Keratinocyte (primary cell): Measurements from ENCODE around the gene GRIA4. TPM values are rescaled to one million over a fixed set of nuclear protein-coding genes. Genes with fewer than 3 reads are reported as not detected.

Experiments used
- DNase-seq: peaks from one replicate; pipeline ENCODE4 v3.0.0-alpha.2; 2011; ENCODE audit warnings: low read depth, missing footprints, low spot score
- FAIRE-seq: peaks from 2 replicates; lab custom pipeline; 2011; peaks lifted over from hg19 to GRCh38; lab: Jason Lieb, UNC
- H2AFZ ChIP-seq: 2 replicates; pipeline ENCODE4 v1.6.0; 2012; ENCODE audit warnings: low read length, control low read depth, inconsistent platforms; ENCODE audit not compliant: control insufficient read depth
- H3K27ac ChIP-seq: 2 replicates; pipeline ENCODE4 v1.5.1; 2011; ENCODE audit warnings: low read length; ENCODE audit not compliant: control insufficient read depth, insufficient read depth
- H3K27me3 ChIP-seq: 3 replicates; pipeline ENCODE4 v1.6.0; 2011; ENCODE audit warnings: low read length; ENCODE audit not compliant: control insufficient read depth, insufficient read depth; ENCODE audit errors: extremely low read depth
- H3K36me3 ChIP-seq, 2 experiments: 2 replicates in 1 of 2; 3 replicates in 1 of 2; pipeline ENCODE4 v1.5.1; 2011; ENCODE audit warnings: low read length in 2 of 2, mild to moderate bottlenecking in 1 of 2; ENCODE audit not compliant: control insufficient read depth in 2 of 2, insufficient read depth in 2 of 2; ENCODE audit errors: extremely low read depth in 1 of 2
- H3K4me1 ChIP-seq: 3 replicates; pipeline ENCODE4 v1.5.1; 2011; ENCODE audit warnings: low read length; ENCODE audit not compliant: control insufficient read depth, insufficient read depth; ENCODE audit errors: extremely low read depth
- H3K4me2 ChIP-seq: 3 replicates; pipeline ENCODE4 v1.6.0; 2011; ENCODE audit warnings: low read depth, low read length; ENCODE audit not compliant: control insufficient read depth, insufficient read depth; ENCODE audit errors: extremely low read depth
- H3K4me3 ChIP-seq, 3 experiments: fragments of 200-600 bp in 1 of 3; sonication (generic) in 1 of 3; 2 replicates in 2 of 3; 3 replicates in 1 of 3; pipeline ENCODE4 v1.5.1; 2011 to 2016; ENCODE audit warnings: low read length in 3 of 3, mild to moderate bottlenecking in 3 of 3, control low read depth in 2 of 3, inconsistent platforms in 1 of 3, low read depth in 1 of 3, mixed read lengths in 1 of 3, mixed run types in 1 of 3, moderate library complexity in 1 of 3; ENCODE audit not compliant: control insufficient read depth in 2 of 3, insufficient read depth in 2 of 3; ENCODE audit errors: extremely low read depth in 1 of 3
- H3K79me2 ChIP-seq: 2 replicates; pipeline ENCODE4 v1.6.0; 2012; ENCODE audit warnings: low read length; ENCODE audit not compliant: control insufficient read depth, insufficient read depth
- H3K9ac ChIP-seq: 3 replicates; pipeline ENCODE4 v1.6.0; 2011; ENCODE audit warnings: low read length; ENCODE audit not compliant: control insufficient read depth, insufficient read depth; ENCODE audit errors: extremely low read depth
- H3K9me1 ChIP-seq: 3 replicates; pipeline ENCODE4 v1.6.0; 2011; ENCODE audit warnings: low read length; ENCODE audit not compliant: control insufficient read depth, insufficient read depth; ENCODE audit errors: extremely low read depth
- H3K9me3 ChIP-seq: 2 replicates; pipeline ENCODE4 v1.5.1; 2012; ENCODE audit warnings: low read depth, low read length; ENCODE audit not compliant: control insufficient read depth
- H4K20me1 ChIP-seq: 3 replicates; pipeline ENCODE4 v1.6.0; 2011; ENCODE audit warnings: low read length; ENCODE audit not compliant: control insufficient read depth, insufficient read depth; ENCODE audit errors: extremely low read depth
- EZH2 ChIP-seq: IDR thresholded peaks from one replicate; pipeline ENCODE4 v1.6.1; 2012; ENCODE audit warnings: inconsistent platforms, mild to moderate bottlenecking, low read length, moderate library complexity
- dilution Hi-C: fragments of 300-500 bp; cut with MboI; formaldehyde crosslinking; loops from one replicate; pipeline ENCODE4 v1.7.0; 2020; ENCODE audit warnings: low sequenced_read_pairs; ENCODE audit not compliant: extremely low pct_ligation_motif_present
- polyA plus RNA-seq, 5 experiments: library from polyadenylated mRNA; depleted of rRNA in 3 of 5; stranded (reverse) in 3 of 5; stranded (forward) in 1 of 5; unstranded in 1 of 5; fragments of >200 nt; gene quantifications; 1 replicate in 1 of 5; 2 replicates in 3 of 5; 3 replicates in 1 of 5; pipeline versions ENCODE4 v1.2.1 to v1.2.3, GENCODE V29; 2011 to 2012; ENCODE audit warnings: missing spikeins in 2 of 5, low read depth in 1 of 5, low replicate concordance in 1 of 5
- TF ChIP-seq, protein P1 (sequence below), 3 experiments: IDR thresholded peaks in 1 of 3; conservative IDR thresholded peaks in 1 of 3; optimal IDR thresholded peaks in 1 of 3; 2 replicates in 2 of 3; 3 replicates in 1 of 3; pipeline versions ENCODE3 to v1.5.1; 2011; ENCODE audit warnings: low read length in 3 of 3, mild to moderate bottlenecking in 3 of 3, moderate library complexity in 2 of 3, control low read depth in 1 of 3, inconsistent platforms in 1 of 3; ENCODE audit not compliant: insufficient read depth in 2 of 3; ENCODE audit errors: extremely low read depth in 1 of 3

Gene GRIA4
- polyA plus RNA-seq, 1 donor (not counting 4 experiments of a cell fraction or from before 2014, with no cell fraction given) = not detected

DNA sequence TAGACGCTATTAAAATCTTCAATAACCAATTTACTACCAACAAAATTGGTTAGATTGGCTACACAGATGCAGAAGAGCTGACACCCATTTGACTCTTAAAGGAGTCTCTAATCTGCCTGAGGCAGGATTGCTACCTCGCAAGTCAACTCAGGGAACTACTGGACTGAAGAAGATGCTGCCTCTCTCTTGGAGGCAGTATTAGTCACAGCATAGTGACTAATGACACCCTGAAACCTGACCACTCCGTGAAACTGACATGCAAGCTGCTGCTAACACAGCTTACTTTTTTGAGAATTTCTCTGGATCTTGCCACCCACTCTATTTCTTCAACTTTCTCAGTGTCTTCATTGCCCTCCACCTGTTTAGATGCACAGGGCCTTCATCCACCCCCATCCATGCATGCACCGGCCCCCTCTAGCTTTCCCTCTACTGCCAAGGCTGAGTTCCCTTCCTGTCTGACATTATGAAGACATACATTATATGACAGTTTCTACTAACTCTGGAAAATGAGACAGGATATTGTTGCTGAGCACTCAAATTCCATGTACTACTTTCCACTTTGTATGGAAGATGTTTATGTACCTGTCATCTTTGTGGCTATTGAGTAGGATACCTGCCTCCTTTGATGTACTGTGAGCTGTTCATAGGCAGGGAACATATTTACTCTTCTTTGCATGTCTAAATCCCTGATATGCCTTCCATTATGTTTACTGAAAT is 229.0 kb downstream of the GRIA4 start:
- Histone ChIP-seq H3K79me2 (no peaks in the 10 kb centered on the region), H3K9ac (no peak overlapping the region), H3K4me3 (no peak overlapping the region), H3K4me2 (no peak overlapping the region), H2AFZ (no peak overlapping the region), H3K4me1 (no peaks in the 10 kb centered on the region), H4K20me1 (no peaks in the 10 kb centered on the region), H3K9me1 (no peaks in the 10 kb centered on the region), H3K27me3 (no peaks in the 10 kb centered on the region), H3K36me3 (no peaks in the 10 kb centered on the region), H3K9me3 (no peaks in the 10 kb centered on the region), H3K27ac (no peak overlapping the region)
- DNase-seq = no peak
- dilution Hi-C loops = no loop called here
- TF ChIP-seq EZH2 = no peak
- TF ChIP-seq, protein P1, sequence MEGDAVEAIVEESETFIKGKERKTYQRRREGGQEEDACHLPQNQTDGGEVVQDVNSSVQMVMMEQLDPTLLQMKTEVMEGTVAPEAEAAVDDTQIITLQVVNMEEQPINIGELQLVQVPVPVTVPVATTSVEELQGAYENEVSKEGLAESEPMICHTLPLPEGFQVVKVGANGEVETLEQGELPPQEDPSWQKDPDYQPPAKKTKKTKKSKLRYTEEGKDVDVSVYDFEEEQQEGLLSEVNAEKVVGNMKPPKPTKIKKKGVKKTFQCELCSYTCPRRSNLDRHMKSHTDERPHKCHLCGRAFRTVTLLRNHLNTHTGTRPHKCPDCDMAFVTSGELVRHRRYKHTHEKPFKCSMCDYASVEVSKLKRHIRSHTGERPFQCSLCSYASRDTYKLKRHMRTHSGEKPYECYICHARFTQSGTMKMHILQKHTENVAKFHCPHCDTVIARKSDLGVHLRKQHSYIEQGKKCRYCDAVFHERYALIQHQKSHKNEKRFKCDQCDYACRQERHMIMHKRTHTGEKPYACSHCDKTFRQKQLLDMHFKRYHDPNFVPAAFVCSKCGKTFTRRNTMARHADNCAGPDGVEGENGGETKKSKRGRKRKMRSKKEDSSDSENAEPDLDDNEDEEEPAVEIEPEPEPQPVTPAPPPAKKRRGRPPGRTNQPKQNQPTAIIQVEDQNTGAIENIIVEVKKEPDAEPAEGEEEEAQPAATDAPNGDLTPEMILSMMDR (optimal IDR thresholded peaks at IDR 0.05 in 1 of 3, IDR thresholded peaks at IDR 0.05 in 1 of 3, conservative IDR thresholded peaks at IDR 0.05 in 1 of 3; ENCODE audit: extremely low read depth in 1 of 3, insufficient read depth in 2 of 3, low read length in 3 of 3) = no peak
- no peak for FAIRE-seq

DNA sequence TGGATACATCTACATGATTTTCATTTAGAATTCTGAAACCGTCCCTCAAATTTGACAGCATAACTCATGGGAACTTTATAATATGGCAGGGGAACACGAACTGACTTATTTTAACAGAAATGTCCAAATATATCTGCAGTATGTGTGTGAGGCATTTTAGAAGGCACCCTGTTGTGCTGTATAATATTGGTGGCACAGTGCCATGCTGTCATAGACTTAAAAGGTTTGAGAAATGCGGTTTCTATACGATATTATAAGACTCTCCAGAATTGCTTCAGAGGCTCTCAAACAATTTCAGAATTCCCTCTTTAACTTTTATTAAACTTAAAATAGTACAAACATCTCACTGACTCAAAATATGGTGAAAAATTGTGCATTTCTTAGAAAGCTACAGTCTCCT is 230.5 kb downstream of the GRIA4 start:
- dilution Hi-C loops = no loop called here

More for the DNA sequence above, 230.5 kb downstream of the GRIA4 start:
- DNase-seq (no peak), FAIRE-seq (no peak)
- Histone ChIP-seq H3K9me1 (no peaks in the 10 kb centered on the region), H3K9me3 (no peaks in the 10 kb centered on the region), H2AFZ (no peak overlapping the region), H3K4me3 (no peak overlapping the region), H3K36me3 (no peaks in the 10 kb centered on the region), H3K4me1 (no peaks in the 10 kb centered on the region), H3K4me2 (no peak overlapping the region), H3K79me2 (no peaks in the 10 kb centered on the region), H3K9ac (no peak overlapping the region), H4K20me1 (no peaks in the 10 kb centered on the region), H3K27me3 (no peaks in the 10 kb centered on the region), H3K27ac (no peak overlapping the region)
- TF ChIP-seq, protein P1 (optimal IDR thresholded peaks at IDR 0.05 in 1 of 3, IDR thresholded peaks at IDR 0.05 in 1 of 3, conservative IDR thresholded peaks at IDR 0.05 in 1 of 3; ENCODE audit: extremely low read depth in 1 of 3, insufficient read depth in 2 of 3, low read length in 3 of 3) = no peak
- no peak for TF ChIP-seq EZH2
